DOHH2 (cell line): Measurements from ENCODE around the gene HOXC12.

Experiments
- H3F3A ChIP-seq: fragments of 200-600 bp; sonication (generic), shearing (Covaris generic); 2 replicates; pipeline ENCODE4 v1.6.0; 2016; ENCODE audit warnings: antibody characterized with exemption, mild to moderate bottlenecking; ENCODE audit not compliant: control insufficient read depth, insufficient read depth
- H3K27ac ChIP-seq: fragments of 200-600 bp; sonication (generic); 2 replicates; pipeline ENCODE4 v1.5.1; 2014; ENCODE audit warnings: low read depth, mild to moderate bottlenecking, low read length, moderate library complexity
- H3K27me3 ChIP-seq: fragments of 200-600 bp; sonication (generic); 2 replicates; pipeline ENCODE4 v1.6.1; 2014; ENCODE audit warnings: mild to moderate bottlenecking, low read length, mixed read lengths; ENCODE audit not compliant: control insufficient read depth
- H3K36me3 ChIP-seq: fragments of 200-600 bp; sonication (generic); 2 replicates; pipeline ENCODE4 v1.6.1; 2014; ENCODE audit warnings: mild to moderate bottlenecking, low read length, moderate library complexity, mixed read lengths; ENCODE audit not compliant: control insufficient read depth
- H3K4me1 ChIP-seq: fragments of 200-600 bp; sonication (generic); 2 replicates; pipeline ENCODE4 v1.6.1; 2014; ENCODE audit warnings: mild to moderate bottlenecking, low read length, mixed read lengths; ENCODE audit not compliant: control insufficient read depth
- H3K4me2 ChIP-seq: fragments of 200-600 bp; sonication (generic); 2 replicates; pipeline ENCODE4 v1.6.0; 2014; ENCODE audit warnings: mild to moderate bottlenecking, low read length, moderate library complexity
- H3K4me3 ChIP-seq: fragments of 200-600 bp; sonication (generic); 2 replicates; pipeline ENCODE4 v1.5.1; 2014; ENCODE audit warnings: mild to moderate bottlenecking, low read length, mixed read lengths
- H3K79me2 ChIP-seq: fragments of 200-600 bp; sonication (generic); 2 replicates; pipeline ENCODE4 v1.6.1; 2014; ENCODE audit warnings: mild to moderate bottlenecking, low read length, mixed read lengths; ENCODE audit not compliant: control insufficient read depth
- H3K9me2 ChIP-seq: fragments of 200-600 bp; sonication (generic); replicated peaks from 2 replicates; pipeline ENCODE4 v1.6.1; 2014; ENCODE audit warnings: mild to moderate bottlenecking, low read length, mixed read lengths; ENCODE audit not compliant: control insufficient read depth
- H3K9me3 ChIP-seq: fragments of 200-600 bp; sonication (generic); 2 replicates; pipeline ENCODE4 v1.6.1; 2014; ENCODE audit warnings: antibody characterized with exemption, low read length, mixed read lengths; ENCODE audit not compliant: control insufficient read depth, insufficient read depth
- H4K20me1 ChIP-seq: fragments of 200-600 bp; sonication (generic); 2 replicates; pipeline ENCODE4 v1.6.0; 2014; ENCODE audit warnings: low read depth, mild to moderate bottlenecking, antibody characterized with exemption, low read length, moderate library complexity; ENCODE audit not compliant: control insufficient read depth, insufficient read depth
- CTCF ChIP-seq: fragments of 200-600 bp; sonication (generic); IDR thresholded peaks from one replicate; pipeline ENCODE4 v1.5.1; 2014; ENCODE audit warnings: antibody characterized with exemption, mild to moderate bottlenecking, low read depth, low read length; ENCODE audit not compliant: poor library complexity, severe bottlenecking
- EZH2phosphoT487 ChIP-seq: fragments of 200-600 bp; sonication (generic); IDR thresholded peaks from 2 replicates; pipeline ENCODE4 v1.6.1; 2017; ENCODE audit warnings: borderline replicate concordance, mild to moderate bottlenecking, antibody characterized with exemption, low read length, moderate library complexity, mixed read lengths

The HOXC12 gene

GRCh38 chr12:53947743-53948142 is 7.0 kb upstream of the HOXC12 start:
- H3K4me1 ChIP-seq = no peaks in the 10 kb centered on the region
- H3K9me3 ChIP-seq = no peaks in the 10 kb centered on the region
- no peaks in the 10 kb centered on the region for H3K9me2 ChIP-seq

GRCh38 chr12:53948650-53949593 is 5.8 kb upstream of the HOXC12 start:
- Histone ChIP-seq H3K27ac (no peak overlapping the region), H3K9me2 (no peaks in the 10 kb centered on the region), H3K4me1 (no peaks in the 10 kb centered on the region), H3K27me3 (peaks cover 90% of the 10 kb centered on the region), H3K36me3 (no peaks in the 10 kb centered on the region), H3K4me3 (no peak overlapping the region), H3K9me3 (no peaks in the 10 kb centered on the region), H3F3A (no peaks in the 10 kb centered on the region), H3K79me2 (no peaks in the 10 kb centered on the region), H4K20me1 (no peaks in the 10 kb centered on the region), H3K4me2 (no peak overlapping the region)
- TF ChIP-seq EZH2phosphoT487 (no peak), CTCF (no peak)

More at GRCh38 chr12:53947743-53948142, 7.0 kb upstream of the HOXC12 start:
- no peak overlapping the region for H3K4me2 ChIP-seq
- no peaks in the 10 kb centered on the region for H3K36me3 ChIP-seq
- no peaks in the 10 kb centered on the region for H3F3A ChIP-seq
- H3K27me3 ChIP-seq = peaks cover 88% of the 10 kb centered on the region
- TF ChIP-seq EZH2phosphoT487 = no peak
- no peak for TF ChIP-seq CTCF
- no peaks in the 10 kb centered on the region for H3K79me2 ChIP-seq
- no peak overlapping the region for H3K27ac ChIP-seq
- H4K20me1 ChIP-seq = no peaks in the 10 kb centered on the region
- no peak overlapping the region for H3K4me3 ChIP-seq

DNA sequence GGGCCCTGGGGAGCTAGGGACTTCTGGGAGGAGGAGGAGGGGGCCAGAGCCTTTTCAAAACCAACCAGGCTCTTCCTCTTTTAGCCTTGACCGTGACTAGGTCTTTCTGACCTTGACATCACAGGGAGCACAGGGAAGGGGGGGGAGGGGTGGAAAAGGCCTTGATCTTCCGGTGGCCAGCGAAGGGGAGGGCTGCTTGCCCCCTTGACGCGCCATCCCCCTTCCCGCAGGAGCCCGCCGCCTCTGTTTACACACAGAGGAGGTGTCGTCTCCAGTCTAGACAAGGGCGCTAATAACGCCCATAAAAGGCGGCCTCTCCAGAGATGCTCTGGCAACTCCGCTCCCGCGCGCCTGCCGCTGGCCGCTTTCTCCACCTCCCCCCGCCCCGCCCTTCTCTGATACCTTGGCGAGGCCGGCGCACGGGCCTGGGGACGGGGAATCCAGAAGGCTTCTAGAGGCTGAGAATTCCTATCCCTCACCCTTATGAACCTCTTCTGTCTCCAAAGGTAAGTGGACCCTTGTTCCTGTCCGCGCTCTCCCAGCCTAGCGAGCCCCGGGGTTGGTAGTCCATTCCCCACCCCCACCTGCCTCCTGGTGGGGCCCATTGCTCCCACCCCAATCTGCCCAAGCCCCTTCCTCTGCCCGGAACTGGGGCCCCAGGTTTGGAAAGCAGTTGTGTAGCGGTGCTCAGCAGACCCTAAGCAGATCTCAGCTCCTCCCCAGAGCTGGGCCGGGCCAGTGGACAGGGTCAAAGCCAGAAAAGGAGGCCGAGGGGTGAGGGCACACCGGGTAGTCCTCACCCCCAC is 4.9 kb upstream of the HOXC12 start:
- no peak overlapping the region for H3K4me3 ChIP-seq
- no peaks in the 10 kb centered on the region for H3K4me1 ChIP-seq
- no peaks in the 10 kb centered on the region for H3K36me3 ChIP-seq
- peaks cover 91% of the 10 kb centered on the region for H3K27me3 ChIP-seq
- H3K4me2 ChIP-seq = no peak overlapping the region
- H3K9me2 ChIP-seq = no peaks in the 10 kb centered on the region
- no peak overlapping the region for H3K27ac ChIP-seq
- no peaks in the 10 kb centered on the region for H3K79me2 ChIP-seq
- H3F3A ChIP-seq = no peaks in the 10 kb centered on the region
- H3K9me3 ChIP-seq = no peaks in the 10 kb centered on the region
- H4K20me1 ChIP-seq = no peaks in the 10 kb centered on the region
- no peak for TF ChIP-seq CTCF
- no peak for TF ChIP-seq EZH2phosphoT487
